Stimulated activated CD8-positive, alpha-beta memory T cell treated with anti-CD3 and anti-CD28 coated beads, Interleukin-4, amount 100 ng/mL, for 48 hours (primary cell): ENCODE measurements around the gene PCOLCE2.

Experiments used
- DNase-seq: peaks from one replicate; pipeline ENCODE4 v3.0.0-alpha.2; 2020

Gene PCOLCE2

DNA sequence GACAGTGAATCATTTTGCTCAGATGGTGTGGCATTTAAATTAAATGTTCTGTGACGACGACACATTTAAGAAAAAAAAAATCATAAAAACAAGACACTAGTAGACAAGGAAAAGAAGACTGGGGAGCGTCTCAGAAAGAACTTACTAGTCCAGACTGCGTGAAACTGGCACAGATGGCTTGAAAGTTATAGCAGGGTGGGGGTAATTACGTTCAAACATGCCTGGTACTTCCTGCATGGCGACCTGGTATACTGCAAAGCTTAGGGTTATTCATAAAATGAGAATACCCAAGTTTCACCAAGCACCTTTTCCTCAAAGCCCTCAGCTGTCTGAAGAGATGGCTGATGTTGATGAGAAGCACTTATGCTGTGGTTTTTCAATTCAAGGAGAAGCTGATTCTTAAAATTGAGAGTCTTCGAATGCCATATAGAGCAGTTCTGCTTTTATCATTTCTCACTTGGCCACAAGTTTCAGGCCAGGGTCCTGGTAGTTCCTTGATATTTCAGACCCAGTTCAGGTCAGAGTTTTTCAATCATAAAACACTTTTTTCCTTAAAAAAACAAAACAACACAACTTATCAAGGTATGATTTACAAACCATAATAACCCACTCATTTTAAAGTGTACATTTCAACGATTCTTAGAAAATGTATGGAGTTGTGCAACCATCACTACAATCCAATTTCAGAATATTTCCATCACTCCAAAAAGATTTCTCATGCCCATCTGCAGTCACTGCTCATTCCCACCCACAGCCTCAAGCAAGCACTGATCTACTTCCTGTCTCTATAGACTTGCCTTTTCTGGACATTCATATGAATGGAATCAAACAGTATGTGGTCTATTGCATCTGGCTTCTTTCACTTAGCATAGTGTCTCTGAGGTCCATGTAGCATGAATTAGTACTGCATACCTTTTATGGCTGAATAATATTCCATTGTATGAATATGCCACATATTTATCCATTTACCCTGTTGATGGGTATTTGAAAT lies 24.7 kb downstream of the PCOLCE2 start:
- DNase-seq: no peak

DNA sequence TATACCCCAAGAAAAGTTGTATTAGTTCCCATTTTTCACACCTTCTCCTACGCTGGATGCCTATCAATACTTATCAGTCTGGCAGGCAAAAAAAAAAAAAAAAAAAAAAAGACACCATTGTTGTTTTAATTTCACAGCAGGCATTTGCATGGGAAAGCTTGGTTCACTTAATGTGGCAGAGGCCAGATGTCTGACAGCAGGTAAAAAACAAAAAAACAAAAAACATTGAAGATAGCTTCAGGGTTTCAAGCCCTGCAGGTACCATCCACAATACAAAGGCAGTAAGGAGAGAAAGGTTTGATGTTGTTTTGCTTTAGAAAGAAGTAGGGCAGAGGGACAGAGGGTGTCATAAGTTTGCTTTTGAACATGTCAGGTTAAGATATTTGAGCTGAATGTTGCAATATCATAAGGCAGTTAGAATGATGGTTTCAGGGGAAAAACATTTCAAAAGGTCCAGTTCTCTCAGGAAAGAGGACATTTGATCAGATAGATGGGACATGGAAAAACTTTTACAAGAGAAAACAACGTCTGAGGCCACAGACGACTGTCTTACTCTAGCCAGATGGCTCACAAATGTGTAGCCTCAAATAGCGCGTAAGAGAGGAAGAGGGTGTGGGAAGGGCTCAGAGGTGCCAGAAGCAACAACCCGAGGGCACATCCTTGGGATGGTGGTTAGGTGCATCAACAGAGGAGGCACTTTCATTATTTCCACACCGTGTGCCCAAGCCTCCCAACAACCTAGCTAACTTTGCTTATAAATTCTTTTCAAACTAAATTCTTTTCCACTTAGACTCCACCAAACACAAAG lies 25.7 kb downstream of the PCOLCE2 start:
- no peak for DNase-seq

DNA sequence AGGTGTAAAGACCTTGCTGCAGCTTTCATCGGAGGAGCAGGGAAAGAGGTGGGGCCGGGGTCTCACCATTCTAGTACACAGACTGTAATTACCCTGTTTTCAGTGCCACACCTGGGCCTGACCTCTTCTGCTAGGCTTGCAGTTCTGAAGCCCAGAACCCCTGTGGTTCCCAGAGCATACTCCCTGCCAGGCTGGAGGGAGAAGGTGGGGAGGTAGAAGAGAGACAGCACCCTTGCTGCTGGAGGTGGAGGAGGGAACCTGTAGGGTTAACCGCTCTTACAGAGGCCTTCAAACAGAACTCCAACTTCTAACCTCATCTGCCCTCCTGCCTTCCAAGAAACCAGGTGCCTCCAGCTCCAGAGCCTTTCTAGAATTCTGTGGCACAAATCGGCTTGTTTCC lies 27.0 kb downstream of the PCOLCE2 start:
- no peak for DNase-seq

DNA sequence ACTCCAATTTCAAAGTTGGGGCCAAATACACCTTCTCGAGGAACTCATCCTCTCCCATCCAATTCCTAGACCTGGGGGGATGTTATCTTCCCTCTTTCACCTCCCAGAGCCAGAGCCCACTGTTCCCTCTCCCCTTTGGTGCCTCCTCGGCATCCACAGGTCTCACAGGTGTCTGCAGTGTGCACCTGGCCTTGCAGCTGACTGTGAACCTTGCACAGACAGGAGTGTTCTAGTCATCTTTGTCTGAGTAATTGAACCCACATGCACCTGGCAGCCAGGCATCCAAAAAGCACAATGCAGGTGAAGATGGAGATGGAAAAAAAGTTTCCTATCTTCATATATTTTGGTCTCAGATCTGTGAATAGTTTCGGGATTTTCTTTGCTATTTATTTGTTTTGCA lies 30.8 kb downstream of the PCOLCE2 start:
- no peak for DNase-seq

DNA sequence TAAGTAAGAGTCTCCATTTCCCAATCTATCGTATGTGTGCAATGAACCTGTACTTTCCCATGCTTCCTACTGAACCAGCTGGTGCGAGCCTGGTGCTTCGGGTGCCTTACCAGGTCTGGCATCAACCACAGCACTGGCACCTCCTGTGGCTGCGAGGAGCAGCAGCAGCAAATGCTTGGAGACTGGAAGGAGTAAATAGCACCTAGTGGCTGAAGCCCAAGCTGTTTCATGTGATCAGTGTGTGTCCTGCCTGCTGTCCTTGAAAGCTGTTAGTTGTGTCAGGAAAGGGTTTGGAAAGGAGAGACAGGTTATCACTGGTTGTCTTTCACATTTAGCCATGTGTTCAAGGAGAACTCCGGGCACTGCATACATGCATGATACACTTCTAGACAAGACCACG lies 31.8 kb downstream of the PCOLCE2 start:
- no peak for DNase-seq

DNA sequence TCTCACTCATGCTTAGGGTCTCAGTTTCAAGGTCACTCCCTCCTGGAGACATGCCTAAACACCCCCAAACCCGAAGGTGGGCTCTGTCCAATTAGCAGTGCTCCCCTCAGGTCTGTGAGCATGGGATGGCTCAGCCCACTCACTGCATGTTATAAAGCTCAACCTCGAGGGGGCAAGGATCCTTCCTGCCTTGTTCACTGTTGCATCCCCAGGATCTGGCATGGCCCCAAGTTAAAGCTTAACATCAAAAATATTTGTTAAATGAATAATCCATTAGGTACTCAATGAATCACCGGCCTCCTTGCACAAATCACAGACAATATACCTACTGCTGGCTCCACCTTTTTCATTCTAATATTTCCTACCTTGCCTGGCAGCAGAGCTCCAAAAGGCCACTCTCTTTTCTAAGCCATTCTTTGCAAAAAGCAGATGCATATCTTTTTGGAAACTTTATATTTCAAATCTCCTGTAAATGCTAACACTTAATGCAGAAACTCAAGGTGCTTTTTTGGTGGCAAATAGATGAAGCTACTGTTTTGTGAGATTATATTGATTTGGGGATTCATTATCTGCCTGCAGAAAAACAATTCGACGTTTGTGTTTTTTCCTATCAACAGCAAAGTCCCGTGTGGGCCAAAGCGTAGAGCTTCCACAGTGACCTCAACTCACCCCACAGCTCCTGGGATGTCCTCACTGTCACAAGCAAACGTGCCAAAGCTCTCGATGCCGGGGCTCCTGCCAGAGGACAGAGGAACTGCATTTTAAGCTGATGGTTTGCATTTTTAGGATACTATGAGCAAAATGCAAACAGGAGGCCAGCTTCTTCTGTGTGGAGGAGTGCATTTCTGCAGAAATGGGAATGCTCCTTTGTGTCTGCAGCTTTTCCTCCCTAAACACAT lies 35.4 kb downstream of the PCOLCE2 start:
- DNase-seq: no peak

DNA sequence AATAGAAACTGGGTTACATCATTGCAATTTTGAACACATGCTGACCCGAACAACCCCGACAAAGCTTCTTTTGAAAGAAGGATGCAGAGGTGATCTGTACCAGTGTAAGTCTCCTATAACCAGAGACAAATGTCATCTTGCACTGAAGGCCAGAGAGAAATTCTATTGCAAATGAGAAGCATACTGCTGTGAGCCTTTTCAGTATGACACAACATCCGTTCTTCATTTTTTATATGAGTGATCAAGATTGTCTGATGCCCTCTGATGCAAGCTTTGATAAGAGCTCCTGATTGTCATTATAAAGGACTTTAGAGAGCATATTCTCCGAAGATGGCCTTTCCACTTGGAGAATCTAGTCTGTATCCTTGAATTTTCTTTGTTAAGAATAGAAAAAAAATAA lies 36.9 kb downstream of the PCOLCE2 start:
- no peak for DNase-seq

DNA sequence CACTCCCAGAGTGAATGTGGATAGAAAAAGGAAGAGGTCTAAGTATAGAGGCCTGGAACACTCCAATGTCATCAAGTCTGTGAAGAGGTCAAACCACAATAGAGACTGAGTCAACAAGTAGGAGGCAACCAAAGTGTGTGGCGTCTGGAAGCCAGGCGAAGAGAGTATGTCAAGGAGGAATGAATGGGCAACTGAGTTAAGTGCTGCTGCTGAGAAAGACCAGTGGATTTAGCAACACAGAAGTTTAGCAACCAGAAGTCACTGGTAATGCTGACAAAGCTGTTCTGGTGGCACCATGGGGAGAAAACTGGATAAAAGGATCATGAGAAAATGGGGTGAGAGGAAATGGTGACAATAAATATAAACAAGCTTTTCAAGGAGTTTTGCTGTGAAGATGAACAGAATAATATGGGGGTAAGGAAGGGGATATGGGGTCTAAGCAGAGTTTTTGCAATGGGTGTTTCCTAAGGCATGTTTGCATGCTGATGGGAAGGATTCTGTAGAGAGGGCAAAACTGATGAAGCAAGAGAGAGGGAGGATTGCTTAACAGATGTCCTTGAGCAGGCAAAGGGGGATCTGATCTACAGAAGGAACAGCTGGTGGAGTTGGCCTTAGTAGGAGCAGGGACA lies 38.4 kb downstream of the PCOLCE2 start:
- peak; percentile 28 for DNase-seq

DNA sequence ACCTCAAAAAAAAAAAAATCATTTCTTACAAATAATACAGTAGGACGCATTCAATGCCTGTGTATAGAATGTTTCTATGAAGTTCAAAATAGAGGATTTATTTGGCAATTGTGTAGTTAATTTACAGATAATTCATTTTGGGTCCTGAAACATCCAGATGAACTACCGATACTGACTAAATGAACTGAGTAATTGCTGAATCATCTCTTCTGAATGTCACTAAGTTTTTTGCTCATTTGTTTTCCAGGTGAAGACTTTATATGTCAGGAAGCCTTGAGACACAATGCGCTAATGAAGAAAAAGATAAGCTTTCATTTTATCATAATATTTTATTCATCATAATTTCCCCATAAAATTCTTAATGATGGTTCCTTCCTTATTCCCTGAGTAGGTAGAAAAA lies 39.7 kb downstream of the PCOLCE2 start:
- no peak for DNase-seq

DNA sequence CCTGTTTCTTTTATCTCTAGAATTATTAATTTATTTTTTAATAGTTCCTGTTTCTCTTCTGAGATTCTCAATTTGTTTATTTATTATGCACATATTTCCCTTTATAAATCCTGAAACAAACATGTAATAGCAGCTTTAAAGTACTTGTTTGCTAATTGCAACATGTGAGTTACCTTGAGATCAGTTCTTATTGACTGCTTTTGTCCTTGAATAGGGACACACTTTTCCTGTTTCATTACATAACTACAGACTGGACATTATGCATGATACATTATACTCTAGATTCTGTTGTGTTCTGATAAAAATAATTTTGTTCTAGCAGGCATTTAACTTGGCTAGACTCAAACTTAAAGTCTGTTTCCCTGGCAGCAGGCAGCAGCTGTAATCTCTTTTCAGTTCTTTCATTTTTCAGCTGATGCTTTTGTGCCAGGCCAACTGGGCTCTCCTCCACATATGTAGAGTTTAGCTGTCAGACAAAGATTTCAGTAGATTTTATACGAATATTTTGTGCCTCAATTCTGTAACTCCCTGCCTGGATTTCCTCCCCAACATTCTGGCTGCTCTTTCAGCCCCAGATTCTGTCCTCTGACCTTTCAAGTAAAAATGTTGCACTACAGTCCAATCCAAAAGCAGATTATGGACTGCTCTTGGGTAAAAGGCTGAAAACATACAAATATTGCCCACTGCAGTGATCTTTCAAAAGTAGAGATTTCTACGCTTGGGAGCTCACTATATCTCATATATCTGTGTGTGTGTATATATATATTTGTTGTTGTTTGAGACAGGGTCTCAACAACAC lies 41.9 kb downstream of the PCOLCE2 start:
- DNase-seq: no peak

DNA sequence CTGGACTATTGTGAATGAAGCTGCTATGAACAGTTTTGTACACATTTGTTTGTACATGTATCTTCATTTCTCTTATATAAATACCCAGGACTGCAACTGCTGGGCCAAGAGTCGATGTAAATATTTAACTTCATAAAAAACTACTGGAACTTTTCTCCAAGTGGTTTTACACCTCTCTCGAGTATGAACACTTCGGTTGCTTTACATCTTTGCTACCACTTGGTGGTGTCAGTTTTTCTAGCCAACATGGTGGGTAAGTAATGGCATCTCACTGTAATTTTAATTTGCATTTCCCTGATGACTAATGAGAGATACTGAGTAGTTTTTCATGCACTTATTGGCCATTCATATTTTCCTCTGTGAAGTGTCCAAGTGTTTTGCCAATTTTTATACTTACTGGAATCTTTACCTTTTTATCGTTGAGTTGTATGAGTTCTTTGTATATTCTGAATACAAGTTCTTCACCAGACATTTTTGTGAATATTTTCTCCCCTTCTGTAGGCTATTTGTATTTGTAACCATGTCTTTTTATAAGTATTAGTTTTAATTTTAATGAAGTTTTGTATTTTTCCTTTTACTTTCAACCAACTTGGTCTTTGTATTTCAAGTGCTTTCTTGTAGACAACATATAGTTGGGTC lies 44.4 kb downstream of the PCOLCE2 start:
- no peak for DNase-seq

DNA sequence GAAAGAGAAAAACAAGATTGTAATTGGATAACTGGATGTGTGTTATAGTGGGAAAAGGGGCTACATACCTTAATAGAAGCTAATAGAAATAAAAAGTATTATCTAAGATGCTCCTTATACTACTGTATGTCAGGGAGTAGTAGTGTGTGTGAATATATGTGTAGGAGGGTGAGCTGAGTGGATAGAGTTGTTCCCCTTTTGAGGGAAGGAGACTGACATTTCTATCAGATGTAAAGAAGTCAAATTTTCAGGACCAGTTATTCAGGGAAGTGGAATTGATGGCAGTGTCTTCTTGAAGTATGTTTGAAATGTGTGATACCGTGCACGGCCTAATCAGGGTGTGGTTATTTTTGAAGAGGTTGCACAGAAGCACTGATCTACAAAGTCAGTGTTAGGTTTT lies 49.1 kb downstream of the PCOLCE2 start:
- DNase-seq: no peak

DNA sequence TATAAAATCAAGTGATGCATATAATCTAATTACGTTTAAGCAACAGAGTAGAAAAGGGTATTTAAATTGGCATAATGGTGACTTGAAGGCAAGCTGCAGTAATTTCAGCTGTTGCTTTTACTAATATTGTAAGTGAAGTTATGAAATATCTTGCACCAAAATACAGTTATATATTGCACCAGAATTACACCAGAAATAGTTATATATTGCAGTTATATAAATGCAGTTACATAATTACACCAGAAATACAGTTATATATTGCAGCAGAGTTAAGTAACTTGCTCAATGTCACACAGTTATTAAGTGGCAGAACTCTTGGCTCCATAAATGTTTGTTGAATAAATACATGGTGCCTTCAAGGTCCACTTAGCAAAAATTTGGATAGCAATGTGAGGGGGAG lies 51.4 kb downstream of the PCOLCE2 start:
- DNase-seq: no peak

DNA sequence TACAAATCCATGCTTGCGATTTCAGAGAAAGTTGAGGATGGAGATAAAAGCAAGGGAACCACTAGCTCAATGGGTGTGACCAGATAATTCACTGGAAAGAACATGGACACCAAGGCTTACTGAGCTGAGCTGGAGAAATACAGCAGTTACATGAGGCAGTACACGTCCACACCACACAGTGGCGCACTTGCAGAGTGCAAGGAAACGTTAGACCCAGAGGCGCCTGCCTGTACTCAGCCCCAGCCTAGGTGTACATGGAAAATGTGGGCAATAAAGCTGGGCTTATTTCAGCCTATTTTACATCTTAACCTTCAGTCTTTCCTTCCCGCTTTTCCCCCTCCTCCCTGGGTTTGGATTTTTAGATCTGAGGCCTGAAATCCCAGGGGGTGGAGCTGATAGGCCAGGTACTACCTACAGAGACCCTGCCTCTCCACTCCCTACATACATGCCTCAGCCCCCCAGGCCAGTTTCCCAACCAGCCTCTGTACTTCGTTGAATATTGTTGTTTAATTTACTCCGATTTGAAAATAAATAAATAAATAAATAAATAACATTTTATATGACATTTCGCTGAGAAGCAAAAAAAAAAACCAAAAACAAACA lies 60.1 kb downstream of the PCOLCE2 start:
- peak; percentile 86 for DNase-seq

DNA sequence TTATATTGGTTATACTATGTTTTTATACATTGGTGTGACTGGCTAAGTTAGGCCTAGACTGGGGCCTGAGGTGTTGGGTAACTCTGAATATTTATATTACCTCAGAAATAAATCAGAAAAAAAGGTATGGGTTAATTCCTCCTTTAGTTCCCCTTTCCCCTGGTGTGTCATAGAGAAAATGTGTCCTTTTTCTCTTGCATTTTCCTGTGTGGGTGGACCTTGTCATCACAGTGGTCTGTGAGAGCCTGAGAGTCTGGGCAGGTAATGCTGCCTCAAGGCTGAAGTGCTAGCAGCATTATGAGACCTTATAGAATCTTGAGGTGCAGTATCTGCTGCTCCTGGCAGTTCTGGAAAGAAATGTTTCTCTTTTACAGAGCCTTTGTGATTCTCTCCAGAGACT lies 69.7 kb downstream of the PCOLCE2 start:
- no peak for DNase-seq

DNA sequence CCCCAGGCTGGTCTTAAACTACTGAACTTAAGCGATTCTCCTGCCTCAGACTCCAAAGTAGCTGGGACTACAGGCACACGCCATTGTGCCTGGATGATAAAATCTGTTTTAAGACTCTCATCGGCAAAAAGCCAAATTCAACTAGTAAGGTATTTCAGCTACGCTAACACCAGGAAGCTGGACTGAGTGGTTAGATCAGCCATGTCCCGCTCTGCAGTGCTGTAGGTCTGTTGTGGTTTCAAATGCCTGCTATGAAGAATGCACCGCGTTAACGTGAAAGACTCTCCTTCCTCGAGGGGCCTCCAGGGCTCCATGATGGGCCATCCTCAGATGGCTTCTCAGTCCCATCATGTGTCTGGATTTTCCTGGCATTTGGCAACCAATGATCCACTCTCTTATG lies 70.2 kb downstream of the PCOLCE2 start:
- no peak for DNase-seq

DNA sequence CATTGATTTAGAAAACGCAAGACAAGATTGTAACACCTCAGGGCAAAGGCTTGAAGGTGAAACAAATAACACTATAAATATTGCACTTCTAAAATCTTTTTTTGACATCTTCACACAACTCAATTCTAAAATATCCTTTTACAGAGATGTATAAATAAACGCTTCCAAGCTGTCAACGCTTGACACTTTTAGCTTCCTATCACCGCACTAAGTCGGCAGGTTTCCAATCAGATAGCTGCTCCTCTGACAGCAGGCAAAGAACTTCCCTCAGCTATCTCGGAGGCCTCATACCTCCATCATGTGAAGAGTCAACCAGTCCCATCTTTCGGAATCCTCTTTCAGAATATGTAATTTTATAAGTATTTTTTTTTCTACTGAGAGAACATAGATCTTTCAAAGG lies 71.0 kb downstream of the PCOLCE2 start:
- DNase-seq: no peak

DNA sequence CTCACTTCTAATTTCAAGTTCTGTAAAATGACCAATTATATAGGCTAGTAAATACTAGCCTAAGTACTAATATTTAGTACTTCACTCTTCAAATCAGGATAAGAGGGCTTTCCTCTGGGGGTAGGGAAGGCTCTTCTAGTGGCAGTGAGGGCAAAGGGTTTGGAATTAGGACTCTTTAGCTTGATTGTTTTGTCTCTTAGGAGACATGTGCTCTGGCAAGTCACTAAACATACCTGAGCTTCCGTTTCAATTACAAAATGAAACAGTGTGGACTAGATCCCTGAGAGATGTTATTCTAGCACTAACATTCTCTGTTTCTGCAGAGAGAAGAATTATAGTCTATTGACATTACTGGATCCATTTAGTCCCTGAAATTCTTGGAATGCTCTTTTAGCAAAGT lies 71.5 kb downstream of the PCOLCE2 start:
- no peak for DNase-seq

DNA sequence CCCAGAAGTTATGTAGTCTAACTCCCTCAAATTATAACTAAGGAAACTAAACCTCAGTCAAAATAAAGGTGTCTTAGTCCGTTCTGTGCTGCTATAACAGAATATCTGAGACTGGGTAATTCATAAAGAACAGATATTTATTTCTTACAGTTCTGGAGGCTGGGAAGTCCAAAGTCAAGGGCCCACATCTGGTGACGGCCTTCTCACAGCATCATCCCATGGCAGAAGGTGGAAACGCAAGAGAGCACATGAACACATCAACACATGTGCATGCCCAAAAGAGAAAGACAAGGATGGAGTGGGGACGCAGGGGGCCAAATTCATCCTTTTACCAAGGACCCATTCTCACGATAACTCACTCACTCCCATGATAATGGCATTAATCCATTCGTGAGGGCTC lies 73.1 kb downstream of the PCOLCE2 start:
- no peak for DNase-seq

DNA sequence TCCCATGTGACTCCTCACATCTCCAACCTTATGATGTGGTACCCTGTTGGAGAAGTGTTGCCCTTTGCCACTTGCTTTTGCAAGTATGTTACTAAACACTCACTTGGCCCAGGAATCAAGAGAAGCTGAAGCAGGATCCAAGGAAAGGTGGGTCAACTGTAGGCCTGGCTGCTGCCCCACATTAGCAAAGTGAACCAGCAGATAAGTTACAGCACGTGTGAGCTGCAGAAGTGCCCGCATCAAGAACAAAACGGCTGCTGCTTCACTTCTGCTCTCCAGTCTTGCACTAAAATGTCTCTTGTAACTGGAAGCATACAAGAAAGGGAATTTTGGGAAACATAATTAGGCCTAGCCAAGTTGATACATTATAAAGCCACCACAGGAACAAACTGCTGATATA lies 79.6 kb downstream of the PCOLCE2 start:
- no peak for DNase-seq
